GM20431 (cell line): ENCODE results near the gene HSFX3.
"Not testable (repeated sequence)": the region's sequence is repeated elsewhere in the genome, so short reads cannot be mapped to it uniquely, and the experiment has no call there.

Source experiments
- in situ Hi-C: fragments of 300-500 bp; cut with MseI, MboI; formaldehyde crosslinking; loops from one replicate; pipeline ENCODE4 v1.15.0; 2020; ENCODE audit warnings: low sequenced_read_pairs; ENCODE audit not compliant: unreplicated experiment

HSFX3 gene

DNA sequence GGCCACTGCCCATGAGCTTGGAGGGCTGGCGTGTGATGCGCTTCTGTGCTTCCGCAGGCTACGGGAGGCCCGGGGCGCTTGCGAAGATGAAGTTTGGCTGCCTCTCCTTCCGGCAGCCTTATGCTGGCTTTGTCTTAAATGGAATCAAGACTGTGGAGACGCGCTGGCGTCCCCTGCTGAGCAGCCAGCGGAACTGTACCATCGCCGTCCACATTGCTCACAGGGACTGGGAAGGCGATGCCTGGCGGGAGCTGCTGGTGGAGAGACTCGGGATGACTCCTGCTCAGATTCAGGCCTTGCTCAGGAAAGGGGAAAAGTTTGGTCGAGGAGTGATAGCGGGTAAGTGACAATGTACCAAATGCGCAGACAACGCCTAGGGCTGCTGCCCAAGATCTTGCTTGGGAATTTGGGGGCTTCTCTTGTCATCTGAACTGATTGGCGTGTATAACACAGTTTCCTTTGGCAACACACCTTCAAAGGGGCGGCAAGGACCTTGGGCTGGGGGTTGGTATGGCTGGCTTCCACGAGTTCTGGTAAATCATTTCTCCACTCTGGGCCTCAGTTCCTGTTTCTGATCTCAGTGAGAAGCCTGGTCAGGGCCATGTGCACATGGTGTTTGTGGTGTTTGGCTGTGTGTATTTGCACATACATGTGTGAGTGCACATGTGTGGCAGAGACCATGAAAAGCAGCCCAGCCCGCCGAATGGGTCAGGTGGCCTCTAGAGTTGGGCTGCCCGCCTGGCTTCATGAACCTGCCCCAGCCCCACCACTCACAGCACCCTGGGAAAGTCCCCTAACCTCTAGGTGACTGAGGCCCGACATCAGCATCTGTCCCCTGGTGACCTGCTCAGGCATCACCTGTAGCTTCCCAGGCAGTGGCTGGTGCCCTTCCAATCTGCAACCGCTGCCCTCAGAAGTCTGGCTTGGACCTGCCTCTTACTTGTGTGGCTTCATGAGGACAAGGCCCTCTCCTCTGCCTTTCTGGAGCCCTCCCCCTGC lies 3.9 kb downstream of the HSFX3 start:
- in situ Hi-C loops, result not testable (repeated sequence)

DNA sequence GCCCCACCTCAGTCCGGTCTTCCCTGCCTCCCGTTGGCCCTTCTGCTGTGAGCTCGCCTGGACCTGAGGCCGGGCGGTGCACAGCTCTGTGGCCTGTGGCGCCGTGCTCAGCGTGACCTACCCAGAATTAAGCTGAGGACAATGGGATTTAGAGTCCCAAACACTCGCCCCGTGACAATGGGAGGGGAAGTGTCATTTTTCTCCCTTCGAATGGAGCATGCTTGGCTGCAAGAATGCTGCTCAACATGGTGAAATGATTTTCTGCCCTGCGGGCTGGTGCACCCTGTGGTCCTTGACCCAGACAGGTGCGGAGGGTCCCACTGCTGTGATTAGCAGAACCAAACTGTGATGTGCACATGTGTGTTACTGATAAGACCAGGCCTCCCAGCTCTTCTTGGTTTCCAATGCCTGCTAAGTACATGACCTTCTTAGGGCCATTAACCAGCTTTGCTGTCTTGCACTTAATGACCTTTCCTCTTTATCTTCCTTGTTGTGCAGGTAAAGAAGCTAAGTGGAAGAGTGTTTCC lies 8.1 kb downstream of the HSFX3 start:
- in situ Hi-C loops, result no loop called here

- in situ Hi-C loops, result no loop called here
Observed at GRCh38 chrX:149540621-149541520, 8.9 kb downstream of the HSFX3 start, which contains the start of gene EOLA1. TSS of gene EOLA1 (plus strand) at chrX:149541012. CDS start at chrX:149545631, 4,619 bp downstream.

DNA sequence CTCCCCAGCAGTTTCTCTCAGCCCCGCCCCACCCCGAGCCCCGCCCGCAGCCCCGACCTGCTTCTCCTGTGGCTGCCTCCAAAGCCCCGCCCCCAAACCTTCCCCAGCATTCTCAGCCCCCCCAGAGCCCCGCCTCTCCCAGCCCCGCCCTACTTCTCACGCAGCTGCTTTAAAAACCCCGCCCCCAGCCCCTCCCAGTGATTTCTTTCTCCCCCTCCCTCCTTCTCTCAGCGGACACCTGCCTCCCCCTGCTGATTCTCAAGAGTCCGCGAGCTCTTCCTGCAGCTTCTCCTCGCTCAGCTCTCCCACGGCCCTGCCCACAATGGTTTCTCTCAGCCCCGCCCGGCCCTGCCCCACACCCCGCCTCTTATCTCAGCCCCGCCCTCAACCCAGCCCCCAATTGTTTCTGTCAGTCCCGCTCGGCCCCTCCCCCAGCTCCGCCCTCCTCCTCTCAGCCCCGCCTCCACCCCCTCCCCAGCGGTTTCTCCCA lies 9.5 kb downstream of the HSFX3 start:
- in situ Hi-C loops, result no loop called here

GRCh38 chrX:149539283-149540130 lies 10.2 kb downstream of the HSFX3 start:
- in situ Hi-C loops, result no loop called here

DNA sequence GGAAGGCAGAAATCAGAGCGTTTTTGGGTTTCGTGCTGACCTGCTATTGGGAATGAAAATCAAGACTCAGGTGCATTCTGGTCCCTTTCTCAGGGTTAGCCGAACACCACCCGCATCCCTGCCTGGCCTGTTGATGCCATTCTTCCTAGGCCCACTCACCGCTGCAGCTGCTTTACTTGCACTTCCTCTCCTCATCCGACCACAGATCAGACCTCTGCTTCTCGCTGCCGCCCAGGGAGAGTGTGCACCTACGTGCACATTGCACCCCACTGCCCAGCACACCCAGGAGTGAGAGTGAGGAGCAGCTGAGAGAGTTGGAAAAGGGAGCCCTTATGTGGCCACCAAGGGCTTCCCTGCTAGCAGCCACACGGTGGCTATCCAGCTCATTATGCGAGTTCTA lies 12.2 kb downstream of the HSFX3 start:
- in situ Hi-C loops, result not testable (repeated sequence)

DNA sequence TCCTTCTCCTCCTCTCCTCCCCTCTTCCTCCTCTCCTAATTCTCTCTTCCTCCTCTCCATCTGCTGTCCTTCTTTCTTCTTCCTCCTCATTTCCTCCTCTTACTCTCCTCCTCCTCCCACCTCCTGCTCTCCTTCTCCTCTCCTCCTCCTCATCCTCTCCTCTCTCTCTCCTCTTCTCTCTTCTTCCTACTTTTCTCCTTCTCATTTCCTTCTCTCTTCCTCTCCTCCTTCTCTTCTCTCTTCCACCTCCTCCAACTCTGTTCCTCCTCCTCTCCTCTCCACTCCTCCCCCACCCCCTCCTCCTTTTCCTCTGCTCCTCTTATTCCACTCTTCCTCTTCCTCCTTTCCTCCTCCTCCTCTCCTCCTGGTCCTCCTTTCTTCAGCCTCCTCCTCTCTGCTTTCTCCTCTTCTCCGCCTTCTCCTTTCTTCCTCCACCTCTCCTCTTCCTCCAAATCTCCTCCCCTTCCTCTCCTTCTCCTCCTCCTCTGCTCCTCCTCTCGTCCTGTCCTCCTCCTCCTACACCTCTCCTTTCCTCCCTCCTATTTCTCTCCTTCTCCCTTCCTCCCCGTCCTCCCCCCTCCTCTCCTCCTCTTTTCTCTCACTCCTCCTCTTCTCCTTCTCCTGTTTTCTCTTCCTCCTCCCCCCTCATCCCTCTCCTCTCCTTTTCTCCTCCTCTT lies 14.7 kb downstream of the HSFX3 start:
- in situ Hi-C loops, result not testable (repeated sequence)

DNA sequence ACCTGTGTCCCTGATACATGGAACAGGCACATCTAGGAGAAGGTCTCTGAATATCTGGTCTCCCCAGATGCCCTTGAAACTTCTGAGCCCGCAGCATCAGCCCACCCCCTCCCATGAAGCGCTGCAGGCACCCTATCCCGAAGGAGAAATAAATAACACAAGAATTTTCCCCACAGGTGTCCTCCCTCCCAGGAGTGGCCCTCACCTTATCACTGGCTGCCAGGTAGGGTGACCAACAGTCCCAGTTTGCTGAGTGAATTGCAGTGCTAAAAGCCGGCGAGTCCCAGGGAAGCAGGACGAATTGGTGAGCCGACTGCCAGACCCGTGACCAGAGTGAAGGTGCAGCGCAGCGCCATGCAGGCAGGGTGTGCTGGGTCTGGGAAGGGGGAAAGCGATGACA lies 15.7 kb downstream of the HSFX3 start:
- in situ Hi-C loops, result not testable (repeated sequence)

GRCh38 chrX:149532868-149533267 lies 16.9 kb downstream of the HSFX3 start:
- in situ Hi-C loops, result not testable (repeated sequence)

GRCh38 chrX:149531599-149531998 lies 18.1 kb downstream of the HSFX3 start:
- in situ Hi-C loops, result no loop called here

DNA sequence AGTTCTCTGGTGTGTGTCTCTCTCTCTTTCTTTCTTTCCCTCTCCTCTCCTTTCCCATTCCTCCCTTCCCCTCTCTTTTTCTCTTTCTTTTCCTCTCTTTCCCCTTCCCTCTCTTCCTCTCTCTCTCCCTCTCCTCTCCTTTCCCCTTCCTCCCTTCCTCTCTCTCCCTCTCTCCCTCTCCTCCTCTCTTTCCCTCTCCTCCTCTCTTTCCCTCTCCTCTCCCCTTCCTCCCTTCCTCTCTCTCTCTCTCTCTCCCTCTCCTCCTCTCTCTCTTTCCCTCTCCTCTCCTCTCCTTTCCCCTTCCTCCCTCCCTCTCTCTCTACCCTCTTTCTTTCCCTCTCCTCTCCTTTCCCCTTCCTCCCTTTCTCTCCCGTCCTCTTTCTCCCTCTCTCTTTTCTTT lies 21.3 kb downstream of the HSFX3 start:
- in situ Hi-C loops, result no loop called here

DNA sequence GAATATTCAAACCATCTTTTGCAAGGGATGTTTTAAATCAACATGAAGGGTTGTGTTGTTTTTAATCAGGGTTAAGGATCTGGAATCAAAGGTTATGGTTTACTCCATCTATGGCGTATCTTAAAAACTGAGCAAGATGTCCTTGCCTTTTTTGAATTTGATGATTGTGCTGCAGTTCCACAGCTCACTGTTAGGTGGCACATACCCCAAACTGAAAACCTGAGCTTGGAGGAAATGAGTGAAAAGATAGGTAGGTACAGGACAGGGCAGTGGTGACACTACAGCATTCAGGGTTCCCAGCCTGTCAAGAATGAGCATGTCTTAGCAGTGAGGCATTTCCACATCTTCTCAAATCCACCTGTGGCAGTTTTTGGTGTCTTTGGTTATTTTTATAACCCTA lies 22.0 kb downstream of the HSFX3 start:
- in situ Hi-C loops, result no loop called here

DNA sequence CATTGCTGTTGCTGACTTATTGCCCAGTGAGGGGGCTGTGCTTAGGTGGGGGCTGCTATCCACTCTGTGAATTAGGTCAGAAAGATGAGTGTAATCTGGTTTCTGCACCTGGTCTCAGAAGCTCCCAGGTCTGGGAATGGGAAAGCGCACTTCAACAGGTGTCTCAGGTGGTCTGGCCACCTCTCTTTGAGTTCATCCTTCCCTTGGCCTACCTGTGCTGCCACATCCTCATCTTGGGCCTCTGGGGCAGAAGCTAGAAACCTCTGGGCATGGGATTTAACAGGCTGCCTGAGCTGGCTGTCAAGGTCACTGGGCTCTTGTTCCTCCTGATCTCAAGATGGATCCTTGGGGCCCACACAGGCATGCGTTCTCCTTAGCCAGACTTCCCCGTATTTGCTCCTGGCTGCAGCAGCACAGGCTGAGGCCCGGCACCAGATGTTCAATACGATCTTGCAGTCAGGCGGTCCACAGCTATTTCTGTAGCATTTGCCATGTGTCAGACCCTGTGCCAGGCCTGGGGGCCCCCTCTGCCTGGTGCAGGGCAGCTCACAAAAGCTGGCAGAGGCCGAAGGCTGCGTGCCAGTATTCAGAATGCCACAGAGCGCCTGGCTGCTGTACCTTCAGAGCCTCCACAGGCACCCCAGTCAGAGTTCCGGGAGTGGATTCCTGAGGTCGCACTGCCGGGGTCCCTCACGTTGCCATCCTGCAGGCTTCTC lies 23.2 kb downstream of the HSFX3 start:
- in situ Hi-C loops, result not testable (repeated sequence)

DNA sequence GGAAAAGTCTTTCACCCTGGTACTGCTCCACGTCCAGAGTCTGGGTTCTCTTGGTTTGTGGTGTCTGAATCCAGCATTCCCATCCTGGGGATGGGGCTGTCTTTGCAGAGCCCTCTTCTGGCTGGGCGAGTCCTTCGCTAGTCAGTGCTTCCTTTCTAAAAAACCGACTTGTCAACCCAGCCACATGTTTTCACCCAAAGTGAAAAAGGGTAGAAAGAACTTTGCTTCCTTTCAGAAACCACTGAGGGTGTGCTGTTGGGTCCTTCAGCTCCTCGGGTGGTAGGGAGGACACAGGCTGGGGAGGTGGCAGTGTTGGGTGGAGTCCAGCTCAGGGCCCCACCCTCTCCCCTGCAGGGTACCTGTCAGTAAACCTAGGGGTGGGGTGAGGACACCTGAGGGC lies 23.8 kb downstream of the HSFX3 start:
- in situ Hi-C loops, result not testable (repeated sequence)

- in situ Hi-C loops, result not testable (repeated sequence)
Observed at GRCh38 chrX:149525389-149525788, 24.3 kb downstream of the HSFX3 start.

- in situ Hi-C loops, result loop anchor here (25.0 kb wide), 1 partner anchor 114 kb away; the partner anchor contains the start of gene TMEM185A
Observed at GRCh38 chrX:149522916-149523315, 26.8 kb downstream of the HSFX3 start.

DNA sequence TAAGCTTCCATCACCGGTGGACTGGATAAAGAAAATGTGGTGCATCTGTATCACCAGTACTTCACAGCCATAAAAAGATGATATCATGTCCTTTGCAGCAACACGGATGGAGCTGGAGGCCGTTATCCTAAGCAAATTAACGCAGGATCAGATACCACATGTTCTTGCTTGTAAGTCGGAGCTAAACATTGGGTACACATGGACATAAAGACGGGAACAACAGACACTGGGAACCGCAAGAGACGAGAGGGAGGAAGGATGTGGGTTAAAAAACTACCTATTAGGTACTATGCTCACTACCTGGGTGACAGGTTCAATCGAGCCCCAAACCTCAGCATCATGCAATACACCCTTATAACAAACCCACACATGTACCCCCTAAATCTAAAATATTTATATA lies 28.3 kb downstream of the HSFX3 start:
- in situ Hi-C loops, result loop anchor here (25.0 kb wide), 1 partner anchor 116 kb away; the partner anchor contains the start of gene TMEM185A
